ENCODE data around the gene CCNC. TPM values are rescaled to one million over a fixed set of nuclear protein-coding genes. Genes with fewer than 3 reads are reported as not detected.

Gene CCNC
- total RNA-seq, 1 donor from 2014 or later = 51.8 TPM

DNA sequence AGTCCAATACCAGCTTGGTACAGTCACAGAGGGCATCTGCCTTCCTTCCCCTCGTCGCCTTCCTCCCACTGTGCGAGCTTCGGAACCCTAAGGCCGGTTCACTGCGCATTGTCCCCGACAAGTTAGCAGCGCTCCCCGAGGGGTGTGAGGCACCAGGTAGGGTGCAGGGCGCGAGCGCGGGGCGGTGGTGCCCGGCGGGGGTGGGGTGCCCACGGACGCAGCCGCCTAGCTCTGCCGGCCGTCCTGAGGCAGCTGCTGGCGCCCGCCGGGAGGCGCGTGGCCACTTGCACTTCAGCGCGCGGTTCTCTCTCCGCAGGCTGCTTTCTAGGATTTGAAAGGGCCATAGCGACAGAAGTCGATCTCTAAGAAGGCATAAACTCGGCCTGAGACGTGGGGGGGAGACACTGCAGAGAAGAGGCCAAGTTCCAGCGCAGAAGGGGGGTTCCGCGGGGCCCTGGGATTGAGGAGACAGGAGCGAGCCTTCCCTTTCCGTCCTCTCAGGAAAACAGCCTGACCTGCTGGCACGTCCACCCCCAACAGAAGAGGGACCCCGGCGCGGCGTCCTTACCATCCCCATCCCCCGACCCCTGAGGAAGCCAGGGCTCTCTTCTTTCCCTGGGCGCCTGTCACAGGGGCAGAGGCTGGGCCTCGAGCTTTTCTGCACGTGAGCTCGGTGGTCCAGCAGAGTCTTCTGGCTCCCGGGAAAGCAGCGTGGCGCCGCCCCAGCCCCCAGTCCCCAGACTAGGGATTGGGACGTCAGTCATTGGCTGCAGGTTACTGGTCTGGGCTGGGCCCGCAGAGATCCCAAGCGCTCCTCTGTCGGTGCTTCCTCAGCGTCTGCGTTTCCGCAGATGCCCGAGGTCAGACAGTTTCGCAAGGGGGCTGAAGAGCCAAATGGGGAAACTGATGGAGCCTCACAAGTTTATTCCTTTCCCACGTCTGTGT is 22.5 kb upstream of the CCNC start:
- H3K27ac ChIP-seq (ENCODE audit: low read depth, low read length) = no peak overlapping the region
- Mint-ChIP-seq H3K27ac (ENCODE audit: unreplicated experiment) (no peak overlapping the region), H3K27me3 (ENCODE audit: low read depth, unreplicated experiment) (peaks cover 76% of the 10 kb centered on the region), H3K36me3 (ENCODE audit: low read depth, unreplicated experiment) (no peaks in the 10 kb centered on the region), H3K4me1 (ENCODE audit: low read depth, unreplicated experiment) (peaks cover 4% of the 10 kb centered on the region), H3K4me3 (ENCODE audit: unreplicated experiment) (no peak overlapping the region), H3K9me3 (ENCODE audit: unreplicated experiment) (no peaks in the 10 kb centered on the region)
- no peaks in the 10 kb centered on the region for H3K79me2 ChIP-seq (ENCODE audit: insufficient read depth, low read length)
- peak overlapping the region; percentile 22 for H2AFZ ChIP-seq (ENCODE audit: low read depth, low read length)
- no peaks in the 10 kb centered on the region for H4K20me1 ChIP-seq (ENCODE audit: insufficient read depth, low read length)
- peak; percentile 84 for TF ChIP-seq EZH2 (IDR thresholded peaks at IDR 0.05; ENCODE audit: insufficient read depth, low read length)
- TF ChIP-seq, protein P1, sequence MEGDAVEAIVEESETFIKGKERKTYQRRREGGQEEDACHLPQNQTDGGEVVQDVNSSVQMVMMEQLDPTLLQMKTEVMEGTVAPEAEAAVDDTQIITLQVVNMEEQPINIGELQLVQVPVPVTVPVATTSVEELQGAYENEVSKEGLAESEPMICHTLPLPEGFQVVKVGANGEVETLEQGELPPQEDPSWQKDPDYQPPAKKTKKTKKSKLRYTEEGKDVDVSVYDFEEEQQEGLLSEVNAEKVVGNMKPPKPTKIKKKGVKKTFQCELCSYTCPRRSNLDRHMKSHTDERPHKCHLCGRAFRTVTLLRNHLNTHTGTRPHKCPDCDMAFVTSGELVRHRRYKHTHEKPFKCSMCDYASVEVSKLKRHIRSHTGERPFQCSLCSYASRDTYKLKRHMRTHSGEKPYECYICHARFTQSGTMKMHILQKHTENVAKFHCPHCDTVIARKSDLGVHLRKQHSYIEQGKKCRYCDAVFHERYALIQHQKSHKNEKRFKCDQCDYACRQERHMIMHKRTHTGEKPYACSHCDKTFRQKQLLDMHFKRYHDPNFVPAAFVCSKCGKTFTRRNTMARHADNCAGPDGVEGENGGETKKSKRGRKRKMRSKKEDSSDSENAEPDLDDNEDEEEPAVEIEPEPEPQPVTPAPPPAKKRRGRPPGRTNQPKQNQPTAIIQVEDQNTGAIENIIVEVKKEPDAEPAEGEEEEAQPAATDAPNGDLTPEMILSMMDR (IDR thresholded peaks at IDR 0.05; ENCODE audit: insufficient read depth, low read depth, low read length) = no peak
- DNase-seq (ENCODE audit: low read depth) = no peak
- peak overlapping the region; percentile 55 for H3K4me2 ChIP-seq (ENCODE audit: low read length)
- H3K36me3 ChIP-seq (ENCODE audit: insufficient read depth, low read length) = no peaks in the 10 kb centered on the region
- H3K9me3 ChIP-seq (ENCODE audit: insufficient read depth, low read depth, low read length) = no peaks in the 10 kb centered on the region
- no peak overlapping the region for H3K9ac ChIP-seq (ENCODE audit: low read length)
- no peak overlapping the region for H3K4me3 ChIP-seq (ENCODE audit: insufficient read depth, low read depth, low read length)
- peaks cover 11% of the 10 kb centered on the region for H3K4me1 ChIP-seq (ENCODE audit: insufficient read depth, low read length)
- peaks cover 84% of the 10 kb centered on the region for H3K27me3 ChIP-seq (ENCODE audit: insufficient read depth, low read length)
- FAIRE-seq = no peak

DNA sequence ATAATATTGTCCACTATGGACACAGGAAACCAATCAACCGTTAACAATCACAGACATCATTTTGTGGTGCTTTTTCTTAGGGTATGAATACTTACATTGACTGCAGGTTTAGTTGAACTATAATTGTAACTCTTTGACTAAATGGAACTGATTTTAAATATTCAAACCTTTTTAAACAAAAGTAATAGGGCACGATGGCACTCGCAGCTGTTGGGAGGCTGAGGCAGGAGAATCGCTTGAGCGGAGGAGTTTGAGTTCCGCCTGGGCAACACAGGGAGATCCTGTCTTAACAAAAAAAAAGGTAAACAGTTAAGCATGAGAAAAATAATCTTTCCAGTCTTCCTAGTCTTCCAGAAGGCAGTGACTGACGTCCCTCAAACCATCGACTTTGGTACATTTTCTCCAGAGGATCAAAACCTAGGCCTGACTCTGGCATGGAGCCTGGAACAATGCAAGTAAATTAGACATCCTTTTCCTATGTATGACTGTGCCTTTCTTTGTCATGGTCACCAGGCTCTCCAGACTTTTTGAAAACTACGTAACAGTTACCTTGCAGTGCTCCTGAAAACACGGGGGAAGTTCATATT is 21.5 kb upstream of the CCNC start:
- no peak overlapping the region for H3K4me3 ChIP-seq (ENCODE audit: insufficient read depth, low read depth, low read length)
- no peak overlapping the region for H3K9ac ChIP-seq (ENCODE audit: low read length)
- H2AFZ ChIP-seq (ENCODE audit: low read depth, low read length) = no peak overlapping the region
- H4K20me1 ChIP-seq (ENCODE audit: insufficient read depth, low read length) = no peaks in the 10 kb centered on the region
- peaks cover 79% of the 10 kb centered on the region for H3K27me3 ChIP-seq (ENCODE audit: insufficient read depth, low read length)
- TF ChIP-seq, protein P1 (IDR thresholded peaks at IDR 0.05; ENCODE audit: insufficient read depth, low read depth, low read length) = no peak
- no peak for TF ChIP-seq EZH2 (IDR thresholded peaks at IDR 0.05; ENCODE audit: insufficient read depth, low read length)
- FAIRE-seq (no peak), DNase-seq (ENCODE audit: low read depth) (no peak)
- H3K27me3 Mint-ChIP-seq (ENCODE audit: low read depth, unreplicated experiment) = peaks cover 78% of the 10 kb centered on the region
- no peak overlapping the region for H3K27ac ChIP-seq (ENCODE audit: low read depth, low read length)
- H3K27ac Mint-ChIP-seq (ENCODE audit: unreplicated experiment) = no peak overlapping the region
- no peak overlapping the region for H3K4me2 ChIP-seq (ENCODE audit: low read length)
- H3K4me1 ChIP-seq (ENCODE audit: insufficient read depth, low read length) = peaks cover 11% of the 10 kb centered on the region
- H3K79me2 ChIP-seq (ENCODE audit: insufficient read depth, low read length) = no peaks in the 10 kb centered on the region
- H3K36me3 Mint-ChIP-seq (ENCODE audit: low read depth, unreplicated experiment) = no peaks in the 10 kb centered on the region
- H3K9me3 Mint-ChIP-seq (ENCODE audit: unreplicated experiment) = no peaks in the 10 kb centered on the region
- H3K4me1 Mint-ChIP-seq (ENCODE audit: low read depth, unreplicated experiment) = peaks cover 4% of the 10 kb centered on the region
- no peaks in the 10 kb centered on the region for H3K9me3 ChIP-seq (ENCODE audit: insufficient read depth, low read depth, low read length)
- H3K36me3 ChIP-seq (ENCODE audit: insufficient read depth, low read length) = no peaks in the 10 kb centered on the region
- peak overlapping the region; percentile 57 for H3K4me3 Mint-ChIP-seq (ENCODE audit: unreplicated experiment)

Data from astrocyte (in vitro differentiated cells and primary cell).